NCI-H69 (cell line): ENCODE measurements around the gene CCDC150.
"Not testable (repeated sequence)": the region's sequence is repeated elsewhere in the genome, so short reads cannot be mapped to it uniquely, and the experiment has no call there.

Experiments
- DNase-seq: peaks from one replicate; lab custom pipeline; 2025; lab: John Stamatoyannopoulos, UW

The CCDC150 gene

GRCh38 chr2:196639180-196640030, at the start of gene CCDC150:
TSS of gene CCDC150 (plus strand) at chr2:196639715. CDS start at chr2:196639767, 52 bp downstream.
- peak; percentile 96 for DNase-seq

- DNase-seq: peak; percentile 64
These were observed 49.2 kb upstream of the CCDC150 start for GRCh38 chr2:196590286-196590685.

GRCh38 chr2:196591004-196591403, 48.5 kb upstream of the CCDC150 start:
- DNase-seq: peak; percentile 58

- DNase-seq: peak; percentile 92
These were observed 47.9 kb upstream of the CCDC150 start for GRCh38 chr2:196591621-196592022.

- DNase-seq: peak; percentile 87
These were observed 47.1 kb upstream of the CCDC150 start for GRCh38 chr2:196592331-196592910.

GRCh38 chr2:196592911-196593881, 46.3 kb upstream of the CCDC150 start, which contains the start of gene HECW2:
TSS of gene HECW2 (minus strand) at chr2:196593554.
- DNase-seq: peak; percentile 86

- DNase-seq: peak; percentile 7
These were observed 45.4 kb upstream of the CCDC150 start for GRCh38 chr2:196594158-196594557.

GRCh38 chr2:196597531-196597930, 42.0 kb upstream of the CCDC150 start:
- DNase-seq: no peak

- peak; percentile 30 for DNase-seq
These were observed 41.1 kb upstream of the CCDC150 start for GRCh38 chr2:196598412-196598811.

- DNase-seq: no peak
These were observed 40.7 kb upstream of the CCDC150 start for GRCh38 chr2:196598846-196599245.

GRCh38 chr2:196601430-196602306, 37.8 kb upstream of the CCDC150 start:
- peak; percentile 88 for DNase-seq

- no peak for DNase-seq
These were observed 35.3 kb upstream of the CCDC150 start for GRCh38 chr2:196604196-196604595.

- no peak for DNase-seq
These were observed 33.0 kb upstream of the CCDC150 start for GRCh38 chr2:196606516-196606915.

- DNase-seq: peak; percentile 53
These were observed 32.4 kb upstream of the CCDC150 start for GRCh38 chr2:196607073-196607472.

- not testable (repeated sequence) for DNase-seq
These were observed 31.6 kb upstream of the CCDC150 start for GRCh38 chr2:196607896-196608295.

- DNase-seq: no peak
These were observed 29.7 kb upstream of the CCDC150 start for GRCh38 chr2:196609806-196610205.

- no peak for DNase-seq
These were observed 28.7 kb upstream of the CCDC150 start for GRCh38 chr2:196610796-196611195.

GRCh38 chr2:196613302-196613701, 26.2 kb upstream of the CCDC150 start:
- no peak for DNase-seq

GRCh38 chr2:196617430-196617829, 22.1 kb upstream of the CCDC150 start:
- no peak for DNase-seq

GRCh38 chr2:196618661-196619060, 20.9 kb upstream of the CCDC150 start:
- no peak for DNase-seq

GRCh38 chr2:196630531-196630930, 9.0 kb upstream of the CCDC150 start:
- DNase-seq: no peak
